Left colon (tissue), 2 donors: ENCODE results near the gene TTC4. TPM values are rescaled to one million over a fixed set of nuclear protein-coding genes. Genes with fewer than 3 reads are reported as not detected.
A peak's percentile ranks its signal among the peaks of the same experiment; 100 is the strongest.

Experiments used
- ATAC-seq: fragments of 200-7000 bp; cut with Tn5 transposase; one replicate; pipeline ENCODE4 v1.9.1; 2020; ENCODE audit warnings: mild to moderate bottlenecking, moderate library complexity
- DNase-seq, 2 donors: peaks; one replicate each; pipeline ENCODE4 v3.0.0-alpha.2; 2020
- intact Hi-C, 2 donors: fragments of 100-400 bp; cut with DNase I in 1 of 2; cut with micrococcal nuclease in 1 of 2; formaldehyde crosslinking; loops; one replicate each; pipeline versions ENCODE4 v1.11.2 to v1.14.0; 2022; cut with DNase I, micrococcal nuclease
- total RNA-seq, 2 donors: library from RNA; stranded (reverse); fragmentation: NEBNext Ultra II Directional; extraction: Animal tissue kit (Norgen Biotek cat#: 25700); gene quantifications; one replicate each; pipeline ENCODE4 v1.2.1, GENCODE V29; 2021
- donor health status: DM: no; HTN: no; CAD: no.
- donor health status: DM: yes; HTN: yes; CAD: no.

The TTC4 gene
- total RNA-seq, 2 donors from 2014 or later, result 12.2 to 12.6 TPM

DNA sequence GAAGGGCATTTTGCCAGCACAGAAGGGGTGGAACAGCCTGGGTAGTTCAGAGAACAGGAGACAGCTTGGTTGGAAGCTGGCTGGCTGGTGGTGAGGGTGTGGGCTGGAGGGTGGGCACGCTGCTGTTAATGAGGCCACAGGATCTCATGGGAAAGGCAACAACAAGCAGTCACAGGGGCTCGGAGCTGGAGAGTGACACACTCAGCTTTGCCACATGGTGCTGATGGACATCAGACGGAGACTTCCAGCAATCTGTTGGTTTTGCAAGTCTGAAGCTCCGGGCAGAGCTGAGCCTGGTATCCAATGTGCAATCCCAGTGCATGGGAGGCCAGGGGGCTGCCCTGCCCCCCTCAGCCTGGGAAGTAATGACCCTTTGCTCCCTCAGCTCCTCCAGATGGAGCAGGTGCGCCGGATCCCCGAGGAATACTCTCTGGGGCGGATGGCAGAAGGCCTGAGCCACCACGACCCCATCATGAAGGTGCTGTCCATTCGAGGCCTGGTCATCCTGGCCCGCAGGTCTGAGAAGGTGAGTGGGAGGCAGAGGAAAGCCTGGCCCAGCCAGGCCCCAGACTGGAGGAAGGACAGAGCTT, 15.6 kb upstream of the TTC4 start:
- ATAC-seq (no peak), DNase-seq (no peak)
- intact Hi-C loops, result no loop called here

DNA sequence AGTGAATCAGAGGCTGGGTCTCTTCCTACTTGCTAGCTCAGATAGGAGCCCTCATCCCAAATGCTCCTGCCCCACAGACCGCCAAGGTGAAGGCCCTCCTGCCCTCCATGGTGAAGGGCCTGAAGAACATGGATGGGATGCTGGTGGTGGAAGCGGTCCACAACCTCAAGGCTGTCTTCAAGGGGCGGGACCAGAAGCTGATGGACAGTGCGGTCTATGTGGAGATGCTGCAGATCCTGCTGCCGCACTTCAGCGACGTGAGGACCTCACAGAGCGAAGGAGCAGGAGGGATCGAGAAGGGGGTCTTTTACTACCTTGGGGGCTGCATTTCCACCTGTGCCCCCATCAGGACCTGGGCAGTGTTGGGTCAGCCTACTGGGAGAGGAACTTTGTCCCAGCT, 14.6 kb upstream of the TTC4 start:
- ATAC-seq (no peak), DNase-seq (no peak)
- intact Hi-C loops, result no loop called here

DNA sequence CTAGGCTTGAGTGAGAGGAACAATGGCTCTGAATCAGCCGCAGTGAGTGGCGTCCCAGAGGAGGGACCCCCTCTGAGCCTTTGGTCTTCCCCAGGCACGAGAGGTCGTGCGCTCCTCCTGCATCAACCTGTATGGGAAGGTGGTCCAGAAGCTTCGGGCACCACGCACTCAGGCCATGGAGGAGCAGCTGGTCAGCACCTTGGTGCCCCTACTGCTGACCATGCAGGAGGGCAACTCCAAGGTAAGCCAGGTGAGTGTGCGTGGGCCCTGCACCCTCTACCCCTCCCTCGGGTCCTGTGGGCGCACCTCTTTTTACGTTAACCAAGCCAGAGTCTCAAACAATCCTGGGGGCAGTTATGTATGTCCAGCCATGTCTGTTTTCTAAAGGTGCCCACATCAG, 13.7 kb upstream of the TTC4 start:
- ATAC-seq, result no peak
- DNase-seq, result no peak
- intact Hi-C loops, result no loop called here

DNA sequence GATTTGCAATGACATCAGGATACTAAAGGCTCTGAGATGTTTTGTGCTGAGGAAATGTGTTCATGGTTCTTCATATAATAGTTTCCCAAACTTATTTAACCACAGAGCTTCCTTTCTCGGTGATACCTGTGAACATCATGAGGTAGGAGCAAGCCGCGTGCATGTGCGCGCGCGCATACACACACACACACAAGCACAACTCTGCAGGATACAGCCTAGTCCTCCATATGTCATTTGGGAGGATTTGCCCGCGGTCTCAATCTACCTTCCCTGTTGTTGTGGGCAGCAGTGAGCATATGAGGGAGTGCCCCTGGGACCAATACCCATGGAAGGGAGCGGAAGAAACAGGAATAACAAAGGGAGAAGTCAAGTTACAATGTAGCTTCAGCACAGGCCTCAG, 12.2 kb upstream of the TTC4 start:
- ATAC-seq (no peak), DNase-seq (no peak)
- intact Hi-C loops, result no loop called here

DNA sequence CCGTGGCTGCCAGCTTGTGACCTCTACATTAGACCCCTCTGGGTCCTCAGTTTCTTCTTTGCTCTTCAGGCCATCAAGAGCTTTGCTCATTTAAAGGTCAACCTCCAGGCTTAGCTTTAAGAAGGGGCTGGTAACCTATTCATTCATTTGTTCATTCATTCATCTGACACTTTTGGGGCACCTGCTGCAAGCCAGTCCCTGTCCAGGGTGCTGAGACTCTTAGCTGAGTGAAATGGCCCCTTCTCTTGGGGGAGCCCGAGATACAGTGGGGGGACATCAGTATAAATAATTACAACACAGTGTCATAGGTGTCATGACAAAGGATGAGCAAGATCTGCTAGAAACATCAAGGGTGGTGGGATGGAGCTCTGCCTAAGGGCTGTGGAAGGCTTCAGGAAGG, 10.5 kb upstream of the TTC4 start:
- DNase-seq, result no peak
- no peak for ATAC-seq
- intact Hi-C loops, result no loop called here

DNA sequence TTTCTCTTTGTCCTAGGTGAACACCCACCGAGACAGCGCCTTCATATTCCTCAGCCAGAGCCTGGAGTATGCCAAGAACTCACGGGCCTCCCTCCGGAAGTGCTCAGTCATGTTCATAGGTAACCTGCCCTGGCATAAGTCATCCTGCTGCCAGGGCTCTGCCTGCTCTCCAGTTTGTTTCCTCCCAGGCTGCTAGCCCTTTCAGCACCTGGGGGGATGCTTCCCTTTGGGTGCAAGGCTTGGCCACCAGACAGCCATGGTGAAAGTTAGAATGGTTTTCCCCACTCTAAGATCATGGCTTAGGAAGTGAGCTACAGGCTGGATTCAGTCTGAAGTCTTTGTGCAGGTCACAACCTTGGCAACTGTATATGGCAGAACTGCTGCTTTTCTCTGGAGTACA, 9.2 kb upstream of the TTC4 start:
- DNase-seq (no peak), ATAC-seq (no peak)
- intact Hi-C loops, result no loop called here

DNA sequence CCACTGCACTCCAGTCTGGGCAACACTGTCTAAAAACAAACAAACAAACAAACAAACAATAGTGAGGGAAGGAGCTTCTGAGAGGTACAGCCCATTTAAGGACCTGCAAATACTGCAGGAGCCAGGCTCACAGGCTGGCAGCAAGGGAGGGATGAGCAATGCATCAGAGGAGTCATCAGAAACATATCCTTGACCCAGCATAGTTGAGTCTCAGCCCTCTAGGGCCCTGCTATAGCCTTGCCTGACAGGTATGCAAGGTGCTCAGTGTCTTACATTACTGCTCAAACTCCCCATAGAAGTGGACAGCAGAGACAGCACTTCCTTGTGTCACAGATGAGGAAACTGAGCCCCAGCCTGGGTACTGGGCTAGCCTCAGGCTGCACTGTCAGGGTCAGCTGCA, 7.3 kb upstream of the TTC4 start:
- intact Hi-C loops, result no loop called here
- DNase-seq (no peak), ATAC-seq (no peak)

DNA sequence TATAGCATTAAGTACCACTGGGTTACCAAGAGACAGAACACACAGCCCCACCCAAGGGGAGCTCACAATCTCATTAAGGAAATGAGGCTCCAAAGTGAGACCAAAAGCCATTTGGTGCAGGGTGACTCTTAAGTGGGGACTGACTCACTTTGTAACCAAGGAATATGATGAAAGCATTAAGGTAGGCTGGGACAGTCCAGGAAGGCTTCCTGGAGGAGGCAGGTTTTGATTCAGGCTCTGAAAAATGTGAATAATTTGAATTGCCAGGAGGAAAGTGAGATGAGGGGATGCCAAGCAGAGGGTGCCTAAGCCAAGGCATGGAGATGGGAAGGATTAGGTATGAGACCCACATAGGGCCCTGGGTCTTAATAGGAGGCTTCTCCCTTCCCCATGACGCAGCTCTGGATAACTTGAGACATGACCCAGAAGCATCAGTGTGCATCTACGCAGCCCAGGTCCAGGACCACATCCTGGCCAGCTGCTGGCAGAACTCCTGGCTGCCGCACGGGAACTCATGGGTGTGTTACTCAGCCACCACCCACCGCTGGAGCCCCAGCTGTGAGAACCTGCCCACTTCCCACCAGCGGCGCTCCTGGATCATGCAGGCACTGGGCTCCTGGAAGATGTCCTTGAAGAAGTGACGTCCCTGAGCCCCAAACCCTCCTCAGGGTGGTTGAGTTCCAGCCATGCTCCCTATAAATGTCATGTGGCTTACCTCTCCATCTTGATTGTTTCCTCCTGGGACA, 5.9 kb upstream of the TTC4 start:
- intact Hi-C loops, result no loop called here
- no peak for DNase-seq
- no peak for ATAC-seq

DNA sequence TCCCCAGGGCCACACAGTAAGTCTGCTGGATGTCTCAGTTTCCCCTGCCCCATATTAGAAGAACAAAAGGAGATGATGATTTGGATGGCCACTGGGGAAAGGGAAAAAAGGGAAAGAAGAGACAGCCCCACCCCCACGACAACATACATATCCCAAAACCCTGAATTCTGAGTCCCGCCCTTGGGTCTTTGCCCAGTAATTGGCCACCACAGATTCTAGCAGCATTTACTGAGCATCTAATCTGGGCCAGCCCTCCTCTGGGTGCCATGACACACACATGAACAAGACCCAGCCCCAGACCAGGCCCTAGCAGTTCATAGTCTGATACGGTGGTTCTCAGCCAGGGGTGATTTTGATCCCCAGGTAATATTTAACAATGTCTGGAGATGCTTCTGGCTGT, 5.2 kb upstream of the TTC4 start:
- DNase-seq, result no peak
- intact Hi-C loops, result no loop called here
- no peak for ATAC-seq

DNA sequence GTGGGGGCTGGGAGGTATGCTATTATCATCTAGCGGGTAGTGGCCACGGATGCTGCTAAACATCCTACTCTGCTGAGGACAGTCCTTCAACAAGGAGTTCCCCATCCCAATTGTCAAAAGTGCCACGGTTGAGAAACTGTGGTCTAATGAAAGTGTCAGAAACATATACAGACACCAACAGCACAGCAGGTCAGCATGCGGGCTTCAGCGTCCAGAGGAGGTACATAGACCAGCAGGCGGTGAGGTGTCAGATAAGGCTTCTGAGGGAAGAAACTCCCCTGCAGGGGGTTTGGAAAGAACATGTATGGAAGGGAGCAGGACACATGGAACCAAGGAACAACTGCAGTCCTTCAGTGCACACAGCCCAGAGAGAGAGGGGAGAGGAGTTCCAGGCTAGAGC, 4.8 kb upstream of the TTC4 start:
- ATAC-seq, result no peak

DNA sequence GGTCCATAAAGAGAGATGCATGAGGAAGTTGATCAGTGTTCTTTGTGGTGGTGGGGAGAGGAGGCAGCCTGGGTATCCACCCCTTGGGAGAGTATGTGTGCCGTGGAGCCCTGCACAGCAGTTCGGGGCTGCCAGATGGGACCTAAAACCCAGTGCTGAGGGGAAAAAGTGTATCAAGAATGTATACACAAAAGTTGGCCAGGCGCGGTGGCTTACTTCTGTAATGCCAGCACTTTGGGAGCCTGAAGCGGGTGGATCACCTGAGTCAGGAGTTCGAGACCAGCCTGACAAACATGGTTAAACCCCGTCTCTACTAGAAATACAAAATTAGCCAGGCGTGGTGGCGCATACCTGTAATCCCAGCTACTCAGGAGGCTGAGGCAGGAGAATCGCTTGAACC, 4.1 kb upstream of the TTC4 start:
- intact Hi-C loops, result no loop called here
- DNase-seq (no peak), ATAC-seq (no peak)

More for the DNA sequence above, 4.8 kb upstream of the TTC4 start:
- intact Hi-C loops, result no loop called here
- no peak for DNase-seq

DNA sequence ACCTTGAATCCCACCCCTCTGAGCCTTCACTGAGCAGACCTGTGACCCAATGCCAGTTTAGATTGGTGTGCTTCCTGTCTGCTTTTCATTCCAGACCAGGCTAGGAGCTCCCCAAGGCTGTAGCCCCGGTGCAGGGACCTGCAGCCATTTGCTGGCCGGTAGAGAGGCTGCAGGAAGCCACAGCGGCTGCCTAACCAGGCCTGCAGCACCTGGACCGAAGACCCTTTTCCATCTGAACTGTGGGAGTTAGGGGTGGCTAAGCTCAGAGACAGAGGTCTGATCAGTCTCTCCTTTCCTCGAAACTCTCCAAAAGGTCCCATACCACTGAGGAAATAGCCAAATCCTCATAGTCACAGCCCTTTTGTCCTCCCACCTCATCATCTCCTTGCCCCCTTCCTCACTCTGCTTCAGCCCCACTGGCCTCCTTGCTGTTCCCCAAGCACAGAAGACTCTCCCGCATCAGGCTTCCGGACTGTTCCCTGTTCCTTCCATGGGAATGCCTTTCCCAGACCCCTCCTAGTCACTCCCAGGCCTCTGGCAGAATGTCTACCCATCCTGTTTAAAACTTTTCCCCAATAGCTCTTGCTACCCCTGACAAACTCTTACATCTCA, 674 bp upstream of the TTC4 start:
- DNase-seq (no peak), ATAC-seq (no peak)
- intact Hi-C loops, result no loop called here

DNA sequence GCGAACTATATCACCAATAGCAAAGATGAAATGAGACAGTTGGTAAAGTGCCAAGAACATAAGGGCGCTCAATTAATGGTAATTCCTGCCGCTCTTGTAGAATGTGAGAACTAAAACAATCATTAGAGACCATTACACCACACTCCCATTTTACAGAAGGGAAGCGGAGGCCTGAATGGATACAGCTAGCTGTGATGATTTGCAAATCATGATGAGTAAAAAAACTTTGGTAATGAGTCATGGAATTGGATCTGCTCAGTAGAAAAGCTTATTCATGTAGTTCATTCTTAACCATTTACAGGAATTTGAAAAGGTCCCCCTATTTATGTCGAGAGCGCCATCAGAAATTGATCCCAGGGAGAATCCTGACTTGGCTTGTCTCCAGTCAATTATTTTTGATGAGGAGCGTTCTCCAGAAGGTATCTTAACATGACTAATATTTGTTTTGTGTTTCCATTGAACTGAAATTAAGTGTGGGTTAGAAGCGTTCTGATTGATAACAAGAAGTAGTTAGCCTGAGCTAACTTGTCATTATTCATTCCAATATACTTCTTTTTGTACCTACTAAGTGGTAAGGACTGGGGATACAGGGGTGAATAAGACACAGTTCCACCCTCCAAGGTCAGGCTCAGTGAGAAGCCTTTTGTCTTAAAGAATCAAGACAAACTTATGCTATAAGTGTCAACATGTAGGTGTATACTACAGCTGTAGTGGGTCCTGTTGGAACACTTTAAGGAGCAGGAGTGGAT, 812 bp downstream of the TTC4 start:
- ATAC-seq, result no peak

DNA sequence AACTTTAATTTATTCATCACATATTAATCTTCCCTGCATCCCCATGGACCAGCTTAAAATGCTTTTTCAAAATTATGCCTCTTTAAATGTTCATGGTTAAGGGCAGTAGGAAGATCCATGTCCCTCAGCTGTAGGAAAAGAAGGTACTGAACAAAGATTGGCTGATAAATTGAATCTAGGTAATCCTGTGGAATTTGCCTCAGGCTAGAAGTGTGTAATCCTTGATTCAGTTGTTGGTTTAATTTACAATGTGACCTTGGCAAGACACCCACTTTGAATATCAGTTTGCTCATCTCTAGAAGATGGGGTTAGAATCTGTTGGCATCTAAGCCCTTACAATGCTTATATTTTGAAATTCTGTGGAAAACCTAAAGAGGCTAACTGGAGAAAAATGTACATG, 6.1 kb downstream of the TTC4 start:
- intact Hi-C loops, result no loop called here
- ATAC-seq (no peak), DNase-seq (no peak)

More for the DNA sequence above, 812 bp downstream of the TTC4 start:
- DNase-seq, result no peak
- intact Hi-C loops, result no loop called here

DNA sequence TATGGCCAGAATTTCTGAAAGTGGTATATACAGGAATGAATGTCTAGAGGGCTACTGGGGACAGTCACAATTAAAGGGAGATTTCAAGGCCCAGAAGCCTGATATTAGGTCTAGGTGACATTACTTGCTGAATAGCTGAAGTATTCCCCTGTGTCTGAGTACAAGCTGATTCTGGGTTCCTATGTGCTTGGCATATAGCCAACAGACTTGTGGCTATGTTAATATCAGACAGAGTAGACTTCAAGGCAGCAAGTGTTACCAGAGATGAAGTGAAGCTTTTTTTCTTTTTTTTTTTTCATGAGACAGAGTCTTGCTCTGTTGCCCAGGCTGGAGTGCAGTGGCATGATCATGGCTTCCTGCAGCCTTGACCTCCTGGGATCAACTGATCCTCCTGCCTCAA, 8.3 kb downstream of the TTC4 start:
- intact Hi-C loops, result no loop called here
- no peak for ATAC-seq
- DNase-seq, result no peak

DNA sequence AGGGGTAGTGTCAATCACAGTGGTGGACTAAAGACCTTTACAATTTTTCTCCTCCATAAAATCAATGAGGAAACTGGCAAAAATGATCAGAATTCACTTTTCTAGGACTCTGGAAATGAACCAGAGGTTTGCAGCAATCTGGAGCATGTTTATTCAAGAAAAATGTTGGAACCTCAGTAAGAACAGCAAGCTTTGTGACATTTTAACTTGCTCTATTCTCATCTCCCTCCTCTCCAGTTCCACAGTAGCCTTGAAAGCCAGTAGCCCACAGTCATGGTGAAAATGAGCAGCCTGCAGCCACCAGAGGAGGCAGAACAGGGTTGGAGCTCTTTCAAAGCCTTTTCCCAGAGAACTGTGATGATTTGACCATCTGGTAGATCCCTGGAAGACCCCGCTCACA, 9.1 kb downstream of the TTC4 start:
- ATAC-seq, result no peak
- intact Hi-C loops, result no loop called here
- DNase-seq, result no peak

DNA sequence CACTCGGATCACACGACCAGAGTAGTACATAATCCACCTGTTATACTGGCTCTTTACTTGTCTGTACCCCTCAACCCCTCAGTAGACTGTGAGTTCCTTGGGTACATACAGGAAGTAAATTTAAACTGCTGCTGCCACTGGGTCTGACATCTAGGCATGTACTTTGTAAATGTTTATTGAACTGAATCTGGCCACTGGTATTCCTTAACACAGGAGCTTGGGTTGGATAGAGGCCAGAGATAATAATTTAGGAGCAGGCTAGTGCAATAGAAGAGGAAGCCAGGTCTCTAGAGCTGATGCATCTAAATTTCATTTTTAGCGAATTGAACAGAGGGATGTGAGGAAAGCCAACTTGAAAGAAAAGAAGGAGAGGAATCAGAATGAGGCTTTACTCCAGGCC, 12.4 kb downstream of the TTC4 start:
- ATAC-seq, result peak; percentile 53
- intact Hi-C loops, result no loop called here
- DNase-seq, result no peak

DNA sequence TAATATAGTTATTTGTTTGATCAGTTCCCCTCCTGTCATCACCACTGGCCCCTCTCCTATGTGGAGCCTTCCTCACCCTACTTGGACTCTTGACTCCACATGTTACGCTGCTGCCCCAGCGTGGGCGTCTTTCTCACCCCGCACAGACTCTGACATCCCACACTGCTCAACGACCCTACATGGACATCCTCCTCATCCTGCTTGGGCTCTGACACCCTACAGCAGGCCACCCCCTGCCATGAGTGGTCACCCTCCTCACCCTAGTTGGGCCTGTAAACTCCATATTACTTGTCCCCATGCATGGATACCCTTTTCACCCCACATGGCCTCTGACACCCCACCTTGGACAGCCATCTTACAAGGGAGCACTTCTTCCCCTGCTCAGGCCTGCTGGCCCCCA, 21.0 kb downstream of the TTC4 start:
- ATAC-seq (no peak), DNase-seq (no peak)
- intact Hi-C loops, result no loop called here

DNA sequence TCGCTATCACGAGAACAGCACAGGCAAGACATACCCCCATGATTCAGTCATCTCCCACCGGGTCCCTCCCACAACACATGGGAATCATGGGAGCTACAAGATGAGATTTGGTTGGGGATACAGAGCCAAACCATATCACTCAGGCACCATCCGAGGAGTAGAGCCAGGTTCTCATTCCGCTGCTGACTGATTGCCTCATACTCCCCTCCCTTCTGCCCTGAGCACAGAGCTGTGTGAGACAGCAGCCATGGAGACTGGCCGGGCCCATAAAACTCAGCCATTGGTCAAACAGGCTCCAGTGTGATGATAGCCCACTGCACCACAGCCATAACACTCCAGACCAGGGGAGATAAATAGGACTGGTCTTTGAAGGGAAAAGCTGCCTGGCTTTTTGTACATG, 22.6 kb downstream of the TTC4 start:
- intact Hi-C loops, result no loop called here
- no peak for ATAC-seq
- no peak for DNase-seq

DNA sequence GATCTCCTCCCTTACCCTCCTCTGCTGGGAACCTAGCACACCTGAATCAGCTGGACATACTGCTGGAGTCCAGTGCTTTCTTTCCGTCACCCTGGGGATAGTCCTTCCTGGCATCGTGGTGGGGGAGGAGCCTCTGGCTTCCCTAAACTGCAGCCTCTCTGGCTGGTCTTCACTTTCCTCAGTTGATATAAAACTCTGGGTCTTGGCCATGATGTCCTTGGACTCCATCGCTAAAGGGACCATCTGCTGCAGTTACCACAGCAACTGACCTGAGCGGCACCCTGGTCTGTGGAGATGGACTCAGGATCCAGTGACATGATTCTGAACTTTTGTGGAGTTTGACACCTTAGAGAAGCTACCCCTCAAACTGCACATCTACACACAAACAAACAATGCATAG, 25.9 kb downstream of the TTC4 start:
- intact Hi-C loops, result no loop called here
- ATAC-seq, result no peak
- DNase-seq, result no peak
